ENCODE results near the gene KRTAP4-8.

DNA sequence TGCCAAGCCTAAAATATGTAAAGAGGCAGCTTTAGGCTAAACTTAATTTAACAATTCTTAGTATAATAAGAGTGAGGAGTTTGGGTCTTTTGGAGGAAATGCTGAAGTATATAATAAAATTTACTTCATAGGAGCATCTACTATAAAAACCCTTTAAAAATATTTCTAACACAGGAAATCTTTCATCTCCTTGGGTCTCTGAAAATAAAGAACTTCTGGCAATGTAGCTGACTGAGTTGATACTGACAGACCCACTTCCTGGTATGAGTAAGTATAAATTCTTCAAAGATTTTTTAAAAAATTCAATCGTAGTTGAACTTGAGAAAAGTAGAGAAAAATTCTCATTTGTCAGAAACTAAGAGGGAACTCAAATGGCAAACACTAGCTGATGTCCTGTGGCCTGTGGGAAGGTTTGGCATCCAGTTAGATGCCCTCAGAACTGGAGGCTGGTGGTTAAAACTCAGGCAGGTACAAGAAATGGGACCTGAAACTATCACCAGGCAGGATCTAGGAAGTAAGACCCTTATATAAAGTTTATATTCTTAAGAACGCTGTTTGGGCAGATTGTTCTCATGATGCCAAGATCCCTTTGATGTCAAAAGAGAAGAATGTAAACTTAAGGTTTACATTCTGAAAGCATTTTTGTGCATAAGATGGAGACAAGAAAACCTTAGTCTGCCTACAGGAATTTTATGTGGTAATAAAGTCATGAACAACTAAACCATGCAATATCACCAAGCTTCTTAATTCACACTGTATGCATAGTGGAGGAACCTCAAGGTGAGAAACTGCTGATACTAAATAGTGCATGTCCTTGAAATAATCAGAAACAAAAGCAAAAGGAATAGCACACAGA is 36.2 kb upstream of the KRTAP4-8 start:
- TF ChIP-seq, protein P1, sequence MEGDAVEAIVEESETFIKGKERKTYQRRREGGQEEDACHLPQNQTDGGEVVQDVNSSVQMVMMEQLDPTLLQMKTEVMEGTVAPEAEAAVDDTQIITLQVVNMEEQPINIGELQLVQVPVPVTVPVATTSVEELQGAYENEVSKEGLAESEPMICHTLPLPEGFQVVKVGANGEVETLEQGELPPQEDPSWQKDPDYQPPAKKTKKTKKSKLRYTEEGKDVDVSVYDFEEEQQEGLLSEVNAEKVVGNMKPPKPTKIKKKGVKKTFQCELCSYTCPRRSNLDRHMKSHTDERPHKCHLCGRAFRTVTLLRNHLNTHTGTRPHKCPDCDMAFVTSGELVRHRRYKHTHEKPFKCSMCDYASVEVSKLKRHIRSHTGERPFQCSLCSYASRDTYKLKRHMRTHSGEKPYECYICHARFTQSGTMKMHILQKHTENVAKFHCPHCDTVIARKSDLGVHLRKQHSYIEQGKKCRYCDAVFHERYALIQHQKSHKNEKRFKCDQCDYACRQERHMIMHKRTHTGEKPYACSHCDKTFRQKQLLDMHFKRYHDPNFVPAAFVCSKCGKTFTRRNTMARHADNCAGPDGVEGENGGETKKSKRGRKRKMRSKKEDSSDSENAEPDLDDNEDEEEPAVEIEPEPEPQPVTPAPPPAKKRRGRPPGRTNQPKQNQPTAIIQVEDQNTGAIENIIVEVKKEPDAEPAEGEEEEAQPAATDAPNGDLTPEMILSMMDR (IDR thresholded peaks at IDR 0.05): no peak
- TF ChIP-seq EZH2 (IDR thresholded peaks at IDR 0.05) (no peak), EZH2phosphoT487 (IDR thresholded peaks at IDR 0.05) (no peak)
